Lower leg skin (tissue), 4 donors: ENCODE data around the gene CCDC158. TPM values are rescaled to one million over a fixed set of nuclear protein-coding genes. Genes with fewer than 3 reads are reported as not detected.

Experiments
- DNase-seq, 2 donors: peaks; one replicate each; pipeline ENCODE4 v3.0.0-alpha.2; 2019; ENCODE audit warnings: low spot score in 2 of 2
- H3K4me3 ChIP-seq: fragments of 200-600 bp; sonication (generic); 2 replicates; pipeline ENCODE4 v1.5.1; 2017; ENCODE audit warnings: mild to moderate bottlenecking, low read depth; ENCODE audit not compliant: poor library complexity, severe bottlenecking
- CTCF ChIP-seq, 3 donors: fragments of 450-650 bp; IDR thresholded peaks; one replicate each; pipeline ENCODE4 v1.5.1; 2016; ENCODE audit warnings: antibody characterized with exemption in 3 of 3, mild to moderate bottlenecking in 3 of 3, moderate library complexity in 2 of 3
- POLR2A ChIP-seq, 2 donors: fragments of 450-650 bp; IDR thresholded peaks; one replicate each; pipeline ENCODE4 v1.6.1; 2016 to 2017; ENCODE audit warnings: antibody characterized with exemption in 2 of 2, mild to moderate bottlenecking in 1 of 2, moderate library complexity in 1 of 2
- WGBS, 2 donors: methylation state at CpG; one replicate each; pipeline ENCODE4 v1.1.5; 2018; 5-methylcytosine and 5-hydroxymethylcytosine counted together
- intact Hi-C: fragments of 100-400 bp; cut with DNase I; formaldehyde crosslinking; loops from one replicate; pipeline ENCODE4 v1.15.0; 2023; ENCODE audit warnings: low total_unique reads
- total RNA-seq, 4 donors: library from RNA; depleted of rRNA; stranded (reverse); fragments of >200 nt; gene quantifications; one replicate each; pipeline ENCODE4 v1.1.0, GENCODE V29; 2016

Gene CCDC158
- total RNA-seq, 4 donors from 2014 or later, result 0.19 to 0.36 (median 0.22) TPM; not detected in 1

GRCh38 chr4:76407440-76408119 lies 13.4 kb downstream of the CCDC158 start:
- H3K4me3 ChIP-seq, result no peak overlapping the region
- intact Hi-C loops, result no loop called here
- WGBS, 2 donors, result 54 to 57% methylated on average over 5 of the region's 5 CpGs
- TF ChIP-seq POLR2A (IDR thresholded peaks at IDR 0.05) (no peak), CTCF (IDR thresholded peaks at IDR 0.05) (no peak)
- no peak for DNase-seq

- no peak for TF ChIP-seq CTCF (IDR thresholded peaks at IDR 0.05)
- TF ChIP-seq POLR2A (IDR thresholded peaks at IDR 0.05), result no peak
- no peak overlapping the region for H3K4me3 ChIP-seq
- 73 to 84% methylated on average over 5 of the region's 5 CpGs for WGBS, 2 donors
- no peak for DNase-seq
- intact Hi-C loops, result no loop called here
These were observed 14.9 kb downstream of the CCDC158 start for GRCh38 chr4:76406081-76406480.

- DNase-seq, result no peak
- 66 to 72% methylated on average over 3 of the region's 3 CpGs for whole genome bisulfite sequencing, 2 donors
- TF ChIP-seq CTCF (IDR thresholded peaks at IDR 0.05) (no peak), POLR2A (IDR thresholded peaks at IDR 0.05) (no peak)
- H3K4me3 ChIP-seq, result no peak overlapping the region
- intact Hi-C loops, result no loop called here
These were observed 19.3 kb downstream of the CCDC158 start for GRCh38 chr4:76401654-76402053.

- TF ChIP-seq POLR2A (IDR thresholded peaks at IDR 0.05) (no peak), CTCF (IDR thresholded peaks at IDR 0.05) (no peak)
- 65 to 73% methylated on average over 3 of the region's 3 CpGs for WGBS, 2 donors
- intact Hi-C loops, result no loop called here
- H3K4me3 ChIP-seq, result no peak overlapping the region
- no peak for DNase-seq
These were observed 32.6 kb downstream of the CCDC158 start for GRCh38 chr4:76388160-76388908.

GRCh38 chr4:76386566-76387305 lies 34.2 kb downstream of the CCDC158 start:
- intact Hi-C loops, result no loop called here
- WGBS, 2 donors, result 86 to 92% methylated on average over 6 of the region's 6 CpGs
- TF ChIP-seq POLR2A (IDR thresholded peaks at IDR 0.05), result no peak
- no peak for TF ChIP-seq CTCF (IDR thresholded peaks at IDR 0.05)
- H3K4me3 ChIP-seq, result no peak overlapping the region
- no peak for DNase-seq
